ENCODE measurements around the gene SNAI3. TPM values are rescaled to one million over a fixed set of nuclear protein-coding genes. Genes with fewer than 3 reads are reported as not detected.

SNAI3 gene
- total RNA-seq, 4 donors from 2014 or later, result 0.39 to 1.7 (median 1.1) TPM; not detected in 1

- Histone ChIP-seq H3K36me3 (peaks cover 0 to 72% of the 10 kb centered on the region in 2 donors), H3K27ac (no peak overlapping the region), H3K9me3 (no peaks in the 10 kb centered on the region), H3K4me3 (no peak overlapping the region), H3K4me1 (peaks cover 0 to 29% (median 9%) of the 10 kb centered on the region in 3 donors), H3K27me3 (peaks cover 29% of the 10 kb centered on the region)
- WGBS, 2 donors (ENCODE audit: low coverage in 1 of 2), result 79 to 90% methylated on average over 4 to 13 of the region's 32 CpGs
- TF ChIP-seq, protein P1, sequence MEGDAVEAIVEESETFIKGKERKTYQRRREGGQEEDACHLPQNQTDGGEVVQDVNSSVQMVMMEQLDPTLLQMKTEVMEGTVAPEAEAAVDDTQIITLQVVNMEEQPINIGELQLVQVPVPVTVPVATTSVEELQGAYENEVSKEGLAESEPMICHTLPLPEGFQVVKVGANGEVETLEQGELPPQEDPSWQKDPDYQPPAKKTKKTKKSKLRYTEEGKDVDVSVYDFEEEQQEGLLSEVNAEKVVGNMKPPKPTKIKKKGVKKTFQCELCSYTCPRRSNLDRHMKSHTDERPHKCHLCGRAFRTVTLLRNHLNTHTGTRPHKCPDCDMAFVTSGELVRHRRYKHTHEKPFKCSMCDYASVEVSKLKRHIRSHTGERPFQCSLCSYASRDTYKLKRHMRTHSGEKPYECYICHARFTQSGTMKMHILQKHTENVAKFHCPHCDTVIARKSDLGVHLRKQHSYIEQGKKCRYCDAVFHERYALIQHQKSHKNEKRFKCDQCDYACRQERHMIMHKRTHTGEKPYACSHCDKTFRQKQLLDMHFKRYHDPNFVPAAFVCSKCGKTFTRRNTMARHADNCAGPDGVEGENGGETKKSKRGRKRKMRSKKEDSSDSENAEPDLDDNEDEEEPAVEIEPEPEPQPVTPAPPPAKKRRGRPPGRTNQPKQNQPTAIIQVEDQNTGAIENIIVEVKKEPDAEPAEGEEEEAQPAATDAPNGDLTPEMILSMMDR (IDR thresholded peaks at IDR 0.05), result no peak
- TF ChIP-seq POLR2AphosphoS5 (IDR thresholded peaks at IDR 0.05) (no peak), POLR2A (IDR thresholded peaks at IDR 0.05) (no peak), EP300 (IDR thresholded peaks at IDR 0.05) (no peak)
- ATAC-seq, result no peak
Observed at GRCh38 chr16:88653596-88654362, 32.5 kb downstream of the SNAI3 start.

DNA sequence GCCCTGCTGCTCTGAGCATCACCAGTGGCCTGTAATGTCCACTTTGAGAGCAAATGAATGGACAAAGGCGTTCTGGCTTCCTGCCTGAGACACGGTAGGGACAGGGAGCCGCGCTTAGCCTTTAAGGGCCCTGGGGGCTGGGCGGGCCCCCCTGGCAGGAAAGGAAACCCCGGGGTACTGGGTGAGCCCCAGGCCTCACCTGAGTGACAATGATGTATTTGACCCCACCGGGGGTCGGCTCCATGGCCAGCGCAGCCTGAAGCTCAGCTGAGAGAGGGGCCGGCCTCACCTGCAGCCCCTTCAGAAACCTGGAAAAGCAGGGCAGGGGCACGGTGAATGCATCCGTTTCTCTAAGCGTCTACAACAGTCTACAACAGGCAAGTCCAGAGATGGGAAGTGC lies 33.2 kb downstream of the SNAI3 start:
- Histone ChIP-seq H3K9me3 (no peaks in the 10 kb centered on the region), H3K4me3 (no peak overlapping the region), H3K36me3 (peaks cover 0 to 67% of the 10 kb centered on the region in 2 donors), H3K27ac (no peak overlapping the region), H3K27me3 (peaks cover 29% of the 10 kb centered on the region), H3K4me1 (peaks cover 0 to 29% (median 9%) of the 10 kb centered on the region in 3 donors)
- no peak for ATAC-seq
- TF ChIP-seq EP300 (IDR thresholded peaks at IDR 0.05), result no peak
- no peak for TF ChIP-seq POLR2A (IDR thresholded peaks at IDR 0.05)
- TF ChIP-seq POLR2AphosphoS5 (IDR thresholded peaks at IDR 0.05), result no peak
- TF ChIP-seq, protein P1 (IDR thresholded peaks at IDR 0.05), result no peak
- 66% methylated on average over 3 of the region's 13 CpGs; no CpG with 5 or more reads in 1 of the 2 donors for WGBS, 2 donors (ENCODE audit: low coverage in 1 of 2)

GRCh38 chr16:88652762-88653063 lies 33.6 kb downstream of the SNAI3 start:
- no CpG with 5 or more reads among the region's 8 CpGs for WGBS, 2 donors (ENCODE audit: low coverage in 1 of 2)

DNA sequence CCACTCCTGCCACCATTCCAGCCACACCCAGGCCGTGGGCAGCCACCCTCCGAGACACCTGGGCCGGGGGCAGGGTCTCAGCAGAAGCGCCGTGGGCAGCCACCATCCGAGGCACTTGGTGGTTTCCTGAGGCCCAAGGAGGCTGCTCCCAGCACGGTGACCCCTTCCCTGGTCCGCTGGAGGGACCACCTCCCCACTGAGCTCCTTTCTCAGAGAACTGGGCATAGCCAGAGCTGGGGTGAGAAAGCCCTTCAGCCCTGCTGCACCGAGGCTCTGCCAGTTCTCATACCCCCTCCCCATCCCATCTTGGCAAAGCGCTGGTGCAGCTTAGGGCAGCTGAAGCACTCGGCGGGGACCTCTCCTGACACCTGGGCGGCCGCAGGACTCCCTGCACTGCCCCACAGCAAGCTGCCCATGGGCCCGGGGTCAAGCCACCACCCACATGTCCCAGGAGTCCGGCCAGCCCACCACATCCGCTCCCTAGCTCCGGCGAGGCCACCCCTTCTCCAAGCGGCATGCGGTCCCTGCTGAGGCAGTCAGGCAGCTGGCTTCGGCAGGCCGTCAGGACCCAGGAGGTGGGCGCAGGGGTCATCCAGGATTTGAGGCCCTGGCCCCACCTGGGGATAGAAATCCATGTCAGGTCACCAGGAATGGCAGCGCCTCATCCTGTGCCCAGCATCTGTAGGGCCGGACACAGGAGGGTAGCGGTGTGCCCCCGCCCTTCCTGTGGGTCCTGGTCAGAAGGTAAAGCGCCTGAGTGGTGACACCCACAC lies 34.1 kb downstream of the SNAI3 start:
- TF ChIP-seq POLR2AphosphoS5 (IDR thresholded peaks at IDR 0.05) (no peak), EP300 (IDR thresholded peaks at IDR 0.05) (no peak), POLR2A (IDR thresholded peaks at IDR 0.05) (no peak)
- TF ChIP-seq, protein P1 (IDR thresholded peaks at IDR 0.05), result no peak
- Histone ChIP-seq H3K9me3 (no peaks in the 10 kb centered on the region), H3K4me3 (no peak overlapping the region), H3K36me3 (peaks cover 0 to 58% of the 10 kb centered on the region in 2 donors), H3K27ac (peak overlapping the region in 3 of 4 donors; percentile 32 to 78 (median 69)), H3K27me3 (peaks cover 29% of the 10 kb centered on the region), H3K4me1 (peaks cover 0 to 29% (median 9%) of the 10 kb centered on the region in 3 donors)
- WGBS, 2 donors (ENCODE audit: low coverage in 1 of 2), result 50 to 95% methylated on average over 1 to 4 of the region's 29 CpGs
- ATAC-seq, result no peak

More at GRCh38 chr16:88652762-88653063, 33.6 kb downstream of the SNAI3 start:
- Histone ChIP-seq H3K4me1 (peaks cover 0 to 29% (median 9%) of the 10 kb centered on the region in 3 donors), H3K27ac (no peak overlapping the region), H3K36me3 (peaks cover 0 to 63% of the 10 kb centered on the region in 2 donors), H3K9me3 (no peaks in the 10 kb centered on the region), H3K27me3 (peaks cover 29% of the 10 kb centered on the region), H3K4me3 (no peak overlapping the region)
- ATAC-seq, result no peak
- TF ChIP-seq, protein P1 (IDR thresholded peaks at IDR 0.05), result no peak
- no peak for TF ChIP-seq EP300 (IDR thresholded peaks at IDR 0.05)
- no peak for TF ChIP-seq POLR2AphosphoS5 (IDR thresholded peaks at IDR 0.05)
- no peak for TF ChIP-seq POLR2A (IDR thresholded peaks at IDR 0.05)

All from gastroesophageal sphincter (tissue), 4 donors.